ENCODE results near the gene KPNA4.

KPNA4 gene

GRCh38 chr3:160449636-160450598, 115.5 kb downstream of the KPNA4 start, which contains the start of gene TRIM59:
TRIM59 (minus strand) TSS chr3:160449786; CDS start chr3:160439183, 10,603 bp downstream.
- peak; percentile 75 for DNase-seq

- DNase-seq = peak; percentile 62
These were observed 116.3 kb downstream of the KPNA4 start for GRCh38 chr3:160448845-160449635.

GRCh38 chr3:160447544-160447943, 117.8 kb downstream of the KPNA4 start:
- DNase-seq = no peak

- DNase-seq = no peak
These were observed 118.8 kb downstream of the KPNA4 start for GRCh38 chr3:160446522-160447056.

- no peak for DNase-seq
These were observed 119.5 kb downstream of the KPNA4 start for GRCh38 chr3:160445854-160446253.

All from NCI-H2029 treated with DMSO at 0.1 percent for 48 hours (cell line).